Brain microvascular endothelial cell (primary cell): ENCODE data around the gene DNAAF5.
"Not testable (repeated sequence)": the region's sequence is repeated elsewhere in the genome, so short reads cannot be mapped to it uniquely, and the experiment has no call there.

ENCODE experiments used
- DNase-seq: peaks from one replicate; pipeline ENCODE4 v3.0.0-alpha.2; 2020
- H3K27ac ChIP-seq: fragments of 250-450 bp; sonication (Bioruptor Pico); 2 replicates; pipeline ENCODE4 v1.5.1; 2020; ENCODE audit warnings: mild to moderate bottlenecking, moderate library complexity
- H3K27me3 ChIP-seq: fragments of 250-450 bp; sonication (Bioruptor Pico); replicated peaks from 2 replicates; pipeline ENCODE4 v1.5.1; 2020; ENCODE audit warnings: mild to moderate bottlenecking
- H3K36me3 ChIP-seq: fragments of 250-450 bp; sonication (Bioruptor Pico); replicated peaks from 2 replicates; pipeline ENCODE4 v1.5.1; 2020; ENCODE audit warnings: mild to moderate bottlenecking
- H3K4me3 ChIP-seq: 2 replicates; pipeline ENCODE4 v1.5.1; 2011; ENCODE audit warnings: low read depth, mild to moderate bottlenecking, control low read depth, low read length, moderate library complexity
- CTCF ChIP-seq: IDR thresholded peaks from 2 replicates; pipeline ENCODE4 v1.5.1; 2011; ENCODE audit warnings: low read depth, mild to moderate bottlenecking, moderate library complexity, low read length, control low read depth, inconsistent platforms; ENCODE audit errors: missing control alignments
- in situ Hi-C: cut with HindIII; loops from 2 replicates; pipeline ENCODE4 v1.10.0; 2017; ENCODE audit warnings: low sequenced_read_pairs, low pct_ligation_motif_present

Gene DNAAF5

GRCh38 chr7:749140-749551, 22.6 kb downstream of the DNAAF5 start:
- Histone ChIP-seq H3K36me3 (peaks cover 6% of the 10 kb centered on the region), H3K27ac (no peak overlapping the region), H3K27me3 (no peaks in the 10 kb centered on the region), H3K4me3 (no peak overlapping the region)
- DNase-seq = peak; percentile 49
- no peak for TF ChIP-seq CTCF
- in situ Hi-C loops = no loop called here

GRCh38 chr7:750111-750905, 23.8 kb downstream of the DNAAF5 start:
- Histone ChIP-seq H3K4me3 (no peak overlapping the region), H3K27ac (no peak overlapping the region), H3K27me3 (no peaks in the 10 kb centered on the region), H3K36me3 (peaks cover 17% of the 10 kb centered on the region)
- in situ Hi-C loops = no loop called here
- DNase-seq = no peak
- no peak for TF ChIP-seq CTCF

DNA sequence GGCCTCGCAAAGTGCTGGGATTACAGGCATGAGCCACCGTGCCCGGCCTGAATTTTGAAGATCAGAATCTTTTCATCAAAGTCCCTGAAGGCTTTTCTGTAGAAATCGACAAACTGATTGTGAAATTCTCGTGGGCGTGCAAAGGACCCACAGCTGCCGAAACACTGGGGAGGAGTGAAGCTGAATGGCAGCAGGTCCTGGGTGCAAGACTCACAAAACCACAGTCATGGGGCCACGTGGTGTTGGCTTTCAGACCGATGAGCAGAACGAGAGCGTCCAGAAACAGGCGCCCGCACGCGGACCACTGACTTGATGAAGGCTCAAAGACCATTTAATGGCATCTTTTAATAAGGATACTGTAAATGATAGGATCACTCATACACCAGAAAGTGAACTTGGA, 25.3 kb downstream of the DNAAF5 start:
- in situ Hi-C loops = no loop called here
- no peak overlapping the region for H3K4me3 ChIP-seq
- no peak overlapping the region for H3K27ac ChIP-seq
- no peak for TF ChIP-seq CTCF
- H3K36me3 ChIP-seq = peaks cover 21% of the 10 kb centered on the region
- H3K27me3 ChIP-seq = no peaks in the 10 kb centered on the region
- no peak for DNase-seq

DNA sequence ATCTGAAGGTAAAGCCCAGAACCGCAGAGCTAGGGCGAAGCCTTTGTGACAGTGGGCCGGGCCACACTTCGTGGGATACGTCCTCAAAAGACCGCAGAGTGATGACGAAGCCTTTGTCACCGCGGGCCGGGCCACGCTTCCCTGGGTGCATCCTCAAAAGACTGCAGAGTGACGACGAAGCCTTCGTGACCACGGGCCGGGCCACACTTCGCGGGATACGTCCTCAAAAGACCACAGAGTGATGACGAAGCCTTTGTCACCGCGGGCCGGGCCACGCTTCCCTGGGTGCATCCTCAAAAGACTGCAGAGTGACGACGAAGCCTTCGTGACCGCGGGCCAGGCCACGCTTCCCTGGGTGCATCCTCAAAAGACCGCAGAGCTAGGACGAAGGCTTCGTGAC, 25.8 kb downstream of the DNAAF5 start:
- DNase-seq, in situ Hi-C loops, H3K4me3 ChIP-seq, H3K27me3 ChIP-seq, H3K27ac ChIP-seq: not testable (repeated sequence)
- peaks cover 26% of the 10 kb centered on the region for H3K36me3 ChIP-seq

DNA sequence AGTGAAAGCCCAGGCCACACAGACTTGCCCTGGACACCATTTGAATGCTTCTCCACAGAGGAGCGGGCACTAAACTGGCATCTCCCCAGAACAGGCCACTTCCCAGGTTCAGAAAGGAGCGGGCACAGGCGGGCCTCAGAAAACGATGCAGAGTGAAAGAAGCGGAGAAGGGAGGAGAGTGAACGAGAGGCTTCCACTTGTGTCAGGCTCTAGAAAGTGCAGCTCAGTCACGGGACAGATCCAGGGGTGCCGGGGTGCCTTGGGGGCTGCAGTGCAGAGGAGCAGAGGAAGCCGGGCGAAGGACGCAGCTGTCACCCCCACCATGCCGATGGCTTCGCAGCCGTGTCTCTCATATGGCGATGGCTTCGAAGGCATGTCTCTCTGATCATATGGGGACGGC, 26.7 kb downstream of the DNAAF5 start:
- no peak overlapping the region for H3K4me3 ChIP-seq
- no peak for TF ChIP-seq CTCF
- in situ Hi-C loops = no loop called here
- no peaks in the 10 kb centered on the region for H3K27me3 ChIP-seq
- H3K27ac ChIP-seq = no peak overlapping the region
- no peak for DNase-seq
- H3K36me3 ChIP-seq = peaks cover 30% of the 10 kb centered on the region

- no peak for DNase-seq
- H3K36me3 ChIP-seq = peaks cover 30% of the 10 kb centered on the region
- H3K4me3 ChIP-seq = no peak overlapping the region
- H3K27me3 ChIP-seq = no peaks in the 10 kb centered on the region
- no peak overlapping the region for H3K27ac ChIP-seq
- in situ Hi-C loops = no loop called here
- TF ChIP-seq CTCF = no peak
Observed at GRCh38 chr7:754531-755412, 28.3 kb downstream of the DNAAF5 start.
